GOT3 (cell line): ENCODE data around the gene ZNF497.
"Not testable (repeated sequence)": the region's sequence is repeated elsewhere in the genome, so short reads cannot be mapped to it uniquely, and the experiment has no call there.

Experiments used
- DNase-seq: peaks from one replicate; lab custom pipeline; 2025; ENCODE audit warnings: mixed read lengths; lab: John Stamatoyannopoulos, UW

The ZNF497 gene

GRCh38 chr19:58310685-58311084 is 51.9 kb downstream of the ZNF497 start:
- not testable (repeated sequence) for DNase-seq

GRCh38 chr19:58307736-58308135 is 54.8 kb downstream of the ZNF497 start:
- no peak for DNase-seq

- no peak for DNase-seq
These were observed 56.6 kb downstream of the ZNF497 start for GRCh38 chr19:58305932-58306323.

GRCh38 chr19:58305065-58305931 is 57.3 kb downstream of the ZNF497 start, which contains the start of gene ERVK3-1:
Gene ERVK3-1 (plus strand): TSS chr19:58305377. CDS start chr19:58312169, 6,792 bp downstream.
- peak; percentile 81 for DNase-seq

GRCh38 chr19:58304748-58305064 is 57.8 kb downstream of the ZNF497 start:
- DNase-seq, result no peak
